Mucosa of descending colon (tissue), 3 donors: ENCODE data around the gene GLTP. TPM values are rescaled to one million over a fixed set of nuclear protein-coding genes. Genes with fewer than 3 reads are reported as not detected.

Experiments used
- ATAC-seq: fragments of 200-7000 bp; cut with Tn5 transposase; one replicate; pipeline ENCODE4 v1.9.1; 2020; ENCODE audit warnings: mild to moderate bottlenecking, moderate library complexity
- DNase-seq, 3 donors: peaks; one replicate each; pipeline ENCODE4 v3.0.0-alpha.2; 2020
- H3K36me3 ChIP-seq: fragments of 200-600 bp; one replicate; pipeline ENCODE4 v1.8.0; 2021; ENCODE audit warnings: low read depth, mild to moderate bottlenecking
- H3K4me1 ChIP-seq: fragments of 200-600 bp; one replicate; pipeline ENCODE4 v1.8.0; 2021; ENCODE audit warnings: low read depth, mild to moderate bottlenecking
- H3K4me3 ChIP-seq: fragments of 200-600 bp; one replicate; pipeline ENCODE4 v1.8.0; 2021; ENCODE audit warnings: mild to moderate bottlenecking
- H3K9me3 ChIP-seq: fragments of 200-600 bp; one replicate; pipeline ENCODE4 v1.8.0; 2021; ENCODE audit warnings: mild to moderate bottlenecking
- CTCF ChIP-seq: fragments of 200-600 bp; IDR thresholded peaks from one replicate; pipeline ENCODE4 v1.8.0; 2022; ENCODE audit warnings: antibody characterized with exemption, mild to moderate bottlenecking
- intact Hi-C, 2 donors: fragments of 100-400 bp; cut with DNase I in 1 of 2; cut with micrococcal nuclease in 1 of 2; formaldehyde crosslinking; loops; one replicate each; pipeline versions ENCODE4 v1.11.0 to v1.11.1; 2022; cut with DNase I, micrococcal nuclease
- total RNA-seq, 3 donors: library from RNA; stranded (reverse); fragmentation: NEBNext Ultra II Directional in 2 of 3; extraction: Animal tissue kit (Norgen Biotek cat#: 25700) in 2 of 3; gene quantifications; one replicate each; pipeline versions ENCODE4 v1.2.1 to v1.2.4, GENCODE V29; 2021 to 2023
- donor health status: DM: no; HTN: no; CAD: no; lungs with moderate emphysema.
- donor health status: DM: no; HTN: no; CAD: no.
- donor health status: DM: no; HTN: yes; CAD: no.

Gene GLTP
- total RNA-seq, 3 donors from 2014 or later = 58.8 to 101 (median 98.9) TPM

GRCh38 chr12:109926016-109926415 lies 45.7 kb upstream of the GLTP start:
- H3K36me3 ChIP-seq = no peaks in the 10 kb centered on the region
- intact Hi-C loops = no loop called here
- TF ChIP-seq CTCF = no peak
- no peak overlapping the region for H3K4me3 ChIP-seq
- DNase-seq = no peak
- no peak for ATAC-seq
- H3K4me1 ChIP-seq = peaks cover 7% of the 10 kb centered on the region
- H3K9me3 ChIP-seq = no peaks in the 10 kb centered on the region

DNA sequence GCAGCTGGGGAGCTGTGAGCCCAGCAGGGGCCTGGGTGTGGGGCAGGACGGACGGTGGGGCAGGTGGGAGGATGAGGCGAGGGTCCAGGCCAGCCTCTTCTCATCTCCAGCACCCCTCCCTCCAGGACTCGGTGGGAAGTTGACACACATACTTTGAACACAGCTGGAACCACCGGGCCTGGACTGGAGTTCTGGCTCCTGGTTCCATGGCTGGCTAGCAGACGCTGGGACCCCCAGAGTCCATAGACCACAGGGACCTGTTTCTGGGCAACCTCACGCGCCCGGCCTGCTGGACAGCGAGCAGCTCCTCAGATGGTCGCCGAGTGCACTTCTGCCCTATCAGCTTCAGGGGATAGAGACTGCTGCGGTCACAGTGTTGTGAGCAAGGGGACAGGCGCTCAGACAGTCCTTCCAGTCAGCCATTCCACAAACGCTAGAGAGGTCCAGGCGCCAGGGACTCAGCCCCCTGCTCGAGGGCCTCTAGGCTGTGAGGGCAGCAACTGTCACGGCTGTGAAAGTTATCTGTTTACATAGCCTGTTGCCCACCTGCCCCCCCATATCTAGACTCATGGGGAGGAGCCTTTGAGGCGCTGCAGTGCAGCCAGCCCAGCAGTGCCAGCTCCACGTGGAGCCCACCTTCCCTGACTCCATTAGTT lies 45.0 kb upstream of the GLTP start:
- DNase-seq = no peak

GRCh38 chr12:109923481-109924245 lies 43.3 kb upstream of the GLTP start:
- no peak for TF ChIP-seq CTCF
- no peak for ATAC-seq
- no peak for DNase-seq
- intact Hi-C loops = no loop called here
- Histone ChIP-seq H3K36me3 (no peaks in the 10 kb centered on the region), H3K4me1 (no peaks in the 10 kb centered on the region), H3K9me3 (no peaks in the 10 kb centered on the region), H3K4me3 (no peak overlapping the region)

More for the DNA sequence above, 45.0 kb upstream of the GLTP start:
- no peaks in the 10 kb centered on the region for H3K9me3 ChIP-seq
- ATAC-seq = no peak
- no peak for TF ChIP-seq CTCF
- H3K4me1 ChIP-seq = peaks cover 7% of the 10 kb centered on the region
- intact Hi-C loops = no loop called here
- H3K4me3 ChIP-seq = no peak overlapping the region
- H3K36me3 ChIP-seq = no peaks in the 10 kb centered on the region

GRCh38 chr12:109923038-109923437 lies 42.7 kb upstream of the GLTP start:
- DNase-seq (no peak), ATAC-seq (no peak)
- H3K36me3 ChIP-seq = no peaks in the 10 kb centered on the region
- no peak for TF ChIP-seq CTCF
- H3K4me1 ChIP-seq = no peaks in the 10 kb centered on the region
- H3K4me3 ChIP-seq = no peak overlapping the region
- intact Hi-C loops = no loop called here
- no peaks in the 10 kb centered on the region for H3K9me3 ChIP-seq

GRCh38 chr12:109921982-109922381 lies 41.6 kb upstream of the GLTP start:
- no peak overlapping the region for H3K4me3 ChIP-seq
- ATAC-seq (no peak), DNase-seq (no peak)
- intact Hi-C loops = no loop called here
- H3K9me3 ChIP-seq = no peaks in the 10 kb centered on the region
- H3K36me3 ChIP-seq = no peaks in the 10 kb centered on the region
- no peak for TF ChIP-seq CTCF
- no peaks in the 10 kb centered on the region for H3K4me1 ChIP-seq
